Dermis blood vessel endothelial cell (primary cell): ENCODE data around the gene SYNPR. TPM values are rescaled to one million over a fixed set of nuclear protein-coding genes. Genes with fewer than 3 reads are reported as not detected.

ENCODE experiments used
- DNase-seq: peaks from one replicate; pipeline ENCODE4 v3.0.0; 2010
- total RNA-seq: library from RNA; depleted of rRNA; stranded (reverse); fragments of >200 nt; gene quantifications from 2 replicates; pipeline ENCODE4 v1.2.3, GENCODE V29; 2014

The SYNPR gene
- total RNA-seq, 1 donor from 2014 or later: not detected

GRCh38 chr3:63474828-63475518 lies 196.9 kb downstream of the SYNPR start:
- DNase-seq: no peak

- DNase-seq: no peak
These were observed 199.5 kb downstream of the SYNPR start for GRCh38 chr3:63477494-63478129.

DNA sequence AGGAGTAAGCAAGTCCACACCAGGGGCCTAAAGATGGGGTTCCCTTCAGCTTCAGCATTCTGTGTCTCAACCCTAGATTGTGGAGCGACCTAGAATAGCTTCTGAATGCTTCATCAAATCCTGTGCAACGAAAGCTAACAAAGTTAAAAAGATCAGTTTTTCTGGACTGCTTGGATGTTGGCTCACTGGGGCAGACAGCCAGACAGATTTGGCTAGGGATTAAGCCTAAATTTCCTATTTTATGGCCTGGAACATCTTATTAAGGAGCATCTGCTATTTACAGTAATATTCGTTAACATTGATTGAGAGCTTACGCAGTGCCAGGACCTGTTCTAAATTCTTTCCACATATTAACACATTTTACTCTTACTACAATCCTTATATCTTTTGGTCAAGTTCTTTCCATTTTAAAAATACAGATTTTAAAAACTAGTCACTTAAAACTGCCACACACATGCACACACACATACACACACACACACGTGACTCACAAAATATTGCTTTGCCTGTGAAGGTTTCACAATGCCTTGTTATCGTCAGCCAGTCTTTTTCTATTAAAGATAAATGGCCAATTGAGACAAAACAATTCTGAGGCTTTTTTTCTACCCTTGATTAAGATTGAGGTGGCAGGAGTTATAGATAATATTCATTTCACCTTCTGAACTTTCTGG lies 201.0 kb downstream of the SYNPR start:
- DNase-seq: no peak

- no peak for DNase-seq
These were observed 201.5 kb downstream of the SYNPR start for GRCh38 chr3:63479661-63480035.

GRCh38 chr3:63481627-63482026 lies 203.5 kb downstream of the SYNPR start:
- DNase-seq: no peak

DNA sequence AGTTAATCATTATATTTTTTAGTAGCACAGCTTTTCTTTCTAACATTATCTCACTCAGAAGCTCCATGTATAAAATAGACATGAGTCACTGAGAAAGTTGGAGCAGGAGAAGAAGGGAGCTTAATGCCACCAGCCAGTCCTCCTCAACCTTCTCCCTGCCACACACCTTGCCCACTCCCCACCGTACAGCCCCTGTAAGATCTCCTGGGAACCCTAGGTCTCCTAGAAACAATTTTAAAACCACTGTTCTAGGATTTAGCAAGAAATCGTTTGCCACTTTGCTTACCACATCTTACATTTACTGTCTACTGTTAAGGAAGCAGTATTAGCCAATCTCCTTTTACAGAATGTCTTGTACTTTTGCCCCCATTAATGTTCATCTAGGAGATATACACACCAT lies 204.2 kb downstream of the SYNPR start:
- no peak for DNase-seq

DNA sequence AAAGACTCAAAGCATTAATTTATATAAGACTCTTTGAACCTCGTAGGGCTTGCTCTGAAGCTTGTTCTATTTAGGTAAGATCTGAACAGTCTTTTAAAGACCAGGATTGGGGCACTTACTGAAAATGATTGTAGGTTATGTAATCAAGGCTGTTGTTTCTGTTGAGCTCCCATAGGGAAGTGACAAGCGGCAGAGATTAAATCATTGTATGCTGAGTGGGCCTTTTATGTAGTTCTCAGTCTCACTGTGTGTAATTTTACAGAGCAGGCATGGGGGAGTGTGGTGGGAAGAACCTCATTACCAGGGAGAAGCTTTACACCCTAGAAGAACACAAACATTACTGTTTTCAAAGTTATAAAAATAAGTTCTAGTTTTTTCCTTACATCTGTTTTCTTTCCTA lies 214.4 kb downstream of the SYNPR start:
- no peak for DNase-seq

- DNase-seq: no peak
These were observed 215.0 kb downstream of the SYNPR start for GRCh38 chr3:63493101-63493500.

DNA sequence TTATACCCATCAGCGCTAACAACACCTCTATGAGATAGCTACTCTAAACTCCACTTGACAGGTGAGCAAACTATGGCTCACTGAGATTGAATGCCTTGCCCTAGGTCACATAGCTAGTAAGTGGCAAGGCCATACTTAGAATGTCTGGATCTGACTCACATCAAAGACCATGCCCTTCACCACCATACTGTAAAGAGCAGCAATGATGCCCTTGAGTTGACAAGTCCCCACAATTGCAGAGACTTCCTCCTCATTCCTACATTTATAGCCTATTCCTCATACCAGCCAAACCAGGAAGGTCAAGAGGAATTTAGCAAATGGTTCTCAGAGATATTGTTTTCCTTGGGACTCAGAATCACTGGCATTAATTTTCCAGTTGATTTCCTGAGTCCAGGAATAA lies 216.5 kb downstream of the SYNPR start:
- no peak for DNase-seq

- DNase-seq: no peak
These were observed 219.5 kb downstream of the SYNPR start for GRCh38 chr3:63497641-63498040.

DNA sequence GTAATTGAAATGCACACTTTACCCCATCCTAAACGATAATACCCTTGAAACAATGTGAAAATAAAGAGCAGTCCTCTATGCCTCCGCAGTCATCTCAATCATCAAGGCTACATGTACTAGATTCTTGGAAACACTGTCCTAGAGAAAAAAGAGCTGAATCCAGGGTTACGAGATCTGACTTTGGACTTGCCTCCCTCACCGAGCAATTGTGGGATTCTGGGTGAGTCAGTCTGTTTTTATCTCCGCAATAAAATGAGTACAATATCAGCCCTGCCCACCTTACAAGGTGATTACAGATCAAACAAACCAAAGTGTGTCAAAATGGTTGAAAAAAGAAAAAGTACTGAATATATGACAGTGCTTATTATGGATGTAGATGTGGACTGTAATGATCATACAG lies 222.1 kb downstream of the SYNPR start:
- DNase-seq: no peak

- DNase-seq: no peak
These were observed 230.2 kb downstream of the SYNPR start for GRCh38 chr3:63508305-63508704.

GRCh38 chr3:63508771-63509170 lies 230.7 kb downstream of the SYNPR start:
- DNase-seq: no peak

DNA sequence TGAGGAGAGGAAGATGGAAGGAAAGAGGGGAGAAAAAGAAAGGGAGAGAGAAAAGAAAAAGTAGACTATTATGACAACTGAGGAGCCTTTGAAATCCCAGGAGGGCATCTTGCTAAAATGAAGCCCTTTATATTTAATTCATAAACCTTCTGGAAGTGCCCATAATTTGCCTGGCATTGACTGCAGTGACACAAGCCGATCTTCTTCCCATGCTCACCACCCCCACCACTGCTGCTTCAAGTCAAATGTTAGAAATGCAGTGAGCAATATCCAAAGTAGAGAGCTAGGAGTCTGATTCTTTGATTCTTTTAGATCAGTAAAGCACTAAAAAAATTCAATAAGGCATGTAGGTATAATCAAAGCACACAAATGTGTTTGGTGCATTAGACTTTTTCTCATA lies 235.7 kb downstream of the SYNPR start:
- no peak for DNase-seq

DNA sequence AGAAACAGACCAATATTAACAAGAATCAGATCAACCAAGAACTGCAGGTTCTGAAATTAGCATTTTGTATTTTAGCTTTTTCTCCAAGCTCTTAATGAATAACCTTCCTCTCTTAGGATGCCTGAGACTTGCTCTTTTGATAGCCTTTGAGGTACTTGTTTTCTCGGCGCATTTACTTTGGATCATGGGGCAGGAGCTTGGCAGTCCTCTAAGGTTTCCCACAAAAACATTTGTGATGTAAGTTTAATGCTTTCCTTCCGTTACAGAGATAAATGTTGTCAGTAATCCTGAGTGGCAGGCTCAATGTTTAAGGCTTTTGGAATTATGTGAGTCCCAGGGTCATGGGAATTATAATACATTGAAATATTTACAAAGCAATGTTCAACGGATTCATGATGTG lies 236.6 kb downstream of the SYNPR start:
- no peak for DNase-seq

DNA sequence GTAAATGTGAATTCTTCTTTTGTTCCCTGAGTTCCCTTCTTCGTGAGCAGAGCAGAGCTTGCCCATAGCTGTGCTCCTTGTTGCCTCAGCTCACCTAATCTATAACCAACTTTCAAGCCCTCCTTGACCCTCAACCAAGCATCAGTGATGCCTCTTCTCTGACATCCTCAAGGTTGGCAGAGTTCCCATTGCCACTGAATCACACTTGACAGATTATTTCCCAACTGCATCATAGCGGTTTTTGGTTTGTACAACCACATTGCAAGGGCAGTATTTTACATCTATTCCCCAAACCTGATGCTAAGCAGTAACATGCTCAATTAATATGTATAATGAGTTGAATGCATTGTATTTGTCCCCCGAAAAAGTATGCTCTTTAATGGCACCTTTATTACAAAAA lies 241.3 kb downstream of the SYNPR start:
- no peak for DNase-seq

GRCh38 chr3:63521657-63522056 lies 243.5 kb downstream of the SYNPR start:
- no peak for DNase-seq

DNA sequence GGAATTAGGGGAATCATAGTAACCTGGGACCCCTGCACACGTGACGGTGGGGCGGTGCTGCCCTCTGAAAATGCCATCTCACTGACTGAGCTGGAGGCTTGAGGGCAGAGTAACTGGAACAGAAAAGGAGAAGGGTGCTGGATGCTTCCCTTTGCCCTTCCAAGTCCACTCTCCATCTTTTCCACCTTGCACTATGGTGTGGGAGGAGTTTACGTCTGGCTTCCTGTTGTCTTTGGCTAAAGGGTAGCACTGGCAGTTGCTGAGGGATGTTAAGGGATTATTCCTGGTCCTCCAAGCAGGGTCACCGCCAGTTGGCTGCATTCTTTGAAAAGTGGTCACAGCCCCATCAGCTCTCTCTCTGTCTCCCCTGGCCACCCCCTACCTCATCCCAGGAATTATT lies 245.0 kb downstream of the SYNPR start:
- DNase-seq: no peak

- DNase-seq: no peak
These were observed 250.4 kb downstream of the SYNPR start for GRCh38 chr3:63528325-63529000.

GRCh38 chr3:63532521-63532920 lies 254.4 kb downstream of the SYNPR start:
- no peak for DNase-seq

DNA sequence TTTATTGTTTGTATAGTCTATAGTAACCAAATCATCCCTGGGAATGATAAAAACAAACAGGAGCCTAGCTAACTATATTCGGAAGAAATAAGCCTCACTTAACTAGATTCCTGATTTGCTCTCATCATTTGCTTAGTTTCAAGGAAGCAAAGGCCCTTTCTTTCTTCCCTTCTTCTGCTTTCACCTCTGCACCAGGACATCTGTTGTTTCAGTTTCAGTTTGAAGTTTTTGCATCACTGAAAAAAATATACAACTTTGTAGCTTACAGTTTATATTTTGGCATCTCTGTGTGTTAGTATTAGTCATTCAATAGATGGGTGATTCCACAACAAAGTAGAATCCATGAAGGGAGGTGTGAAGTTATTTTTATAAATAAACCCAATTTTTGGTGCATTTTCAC lies 260.8 kb downstream of the SYNPR start:
- no peak for DNase-seq

GRCh38 chr3:63555767-63556166 lies 277.7 kb downstream of the SYNPR start:
- no peak for DNase-seq

DNA sequence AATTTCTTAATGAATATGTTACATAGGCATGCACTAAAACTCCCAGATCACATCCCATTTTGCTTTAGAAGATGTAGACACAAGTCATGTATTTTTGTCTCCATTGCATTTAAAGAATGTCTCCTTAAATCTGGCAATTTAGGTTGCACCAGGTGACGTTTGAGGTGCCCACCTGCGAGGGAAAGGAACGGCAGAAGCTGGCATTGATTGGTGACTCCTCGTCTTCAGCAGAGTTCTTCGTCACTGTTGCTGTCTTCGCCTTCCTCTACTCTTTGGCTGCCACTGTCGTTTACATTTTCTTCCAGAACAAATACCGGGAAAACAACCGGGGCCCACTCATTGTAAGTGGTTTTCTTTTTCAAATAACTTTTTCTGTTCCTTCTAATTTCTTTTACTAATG lies 278.3 kb downstream of the SYNPR start:
- no peak for DNase-seq

DNA sequence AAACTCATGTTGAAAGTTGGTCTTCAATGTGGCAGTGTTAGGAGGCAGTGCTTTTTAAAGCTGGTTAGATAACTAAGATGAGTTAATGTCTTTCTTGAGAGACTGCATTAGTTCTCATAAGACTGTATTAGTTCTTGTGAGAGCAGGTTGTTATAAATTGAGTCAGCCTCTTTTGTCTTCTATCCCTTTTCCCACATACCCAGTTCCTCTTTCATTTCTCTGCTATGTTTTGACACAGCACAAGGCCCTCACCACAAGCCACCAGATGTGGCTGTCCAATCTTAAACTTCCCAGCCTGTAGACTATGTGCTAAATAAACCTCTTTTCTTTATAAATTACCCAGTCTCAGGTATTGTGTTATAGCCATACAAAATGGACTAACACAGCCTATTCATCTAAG lies 279.8 kb downstream of the SYNPR start:
- no peak for DNase-seq
